Stomach (tissue), 4 donors: ENCODE data around the gene CBLB.

Experiments used
- EP300 ChIP-seq: sonication (generic); formaldehyde crosslinking; IDR thresholded peaks from one replicate; pipeline ENCODE4 v1.6.1; 2017; ENCODE audit warnings: antibody characterized with exemption
- POLR2A ChIP-seq, 4 donors: fragments of 450-650 bp; IDR thresholded peaks; one replicate each; pipeline ENCODE4 v1.6.1; 2016; ENCODE audit warnings: antibody characterized with exemption in 4 of 4, control low read depth in 2 of 4, mild to moderate bottlenecking in 1 of 4, moderate library complexity in 1 of 4
- POLR2AphosphoS5 ChIP-seq, 3 donors: sonication (generic); formaldehyde crosslinking; IDR thresholded peaks; one replicate each; pipeline ENCODE4 v1.6.1; 2016; ENCODE audit warnings: antibody characterized with exemption in 3 of 3
- TF ChIP-seq, protein P1 (sequence below), 7 experiments: fragments of 450-650 bp in 4 of 7; fragments of 200-600 bp in 3 of 7; sonication (generic) in 3 of 7; IDR thresholded peaks; one replicate each; pipeline ENCODE4 v1.5.1; 2016 to 2019; ENCODE audit warnings: antibody characterized with exemption in 7 of 7, control low read depth in 2 of 7, mild to moderate bottlenecking in 1 of 7

DNA sequence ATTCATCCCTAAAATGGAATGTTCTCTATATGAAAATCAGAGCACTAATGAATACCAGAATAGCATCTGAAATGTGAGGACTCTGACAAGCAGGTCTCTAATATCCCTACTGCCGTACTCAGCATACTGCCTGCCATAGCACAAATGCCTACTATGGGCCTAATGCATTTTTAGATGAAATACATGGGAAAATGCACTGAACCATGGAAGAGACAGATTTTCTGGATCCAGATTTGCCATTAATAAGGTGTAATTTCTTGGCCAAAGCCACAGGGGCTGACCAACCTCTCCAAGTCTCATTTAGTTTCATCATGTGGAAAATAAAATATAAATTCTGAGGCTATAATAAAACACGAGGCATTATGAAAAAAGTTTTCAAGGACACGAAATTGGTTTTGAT lies 123.8 kb downstream of the CBLB start:
- TF ChIP-seq, protein P1, sequence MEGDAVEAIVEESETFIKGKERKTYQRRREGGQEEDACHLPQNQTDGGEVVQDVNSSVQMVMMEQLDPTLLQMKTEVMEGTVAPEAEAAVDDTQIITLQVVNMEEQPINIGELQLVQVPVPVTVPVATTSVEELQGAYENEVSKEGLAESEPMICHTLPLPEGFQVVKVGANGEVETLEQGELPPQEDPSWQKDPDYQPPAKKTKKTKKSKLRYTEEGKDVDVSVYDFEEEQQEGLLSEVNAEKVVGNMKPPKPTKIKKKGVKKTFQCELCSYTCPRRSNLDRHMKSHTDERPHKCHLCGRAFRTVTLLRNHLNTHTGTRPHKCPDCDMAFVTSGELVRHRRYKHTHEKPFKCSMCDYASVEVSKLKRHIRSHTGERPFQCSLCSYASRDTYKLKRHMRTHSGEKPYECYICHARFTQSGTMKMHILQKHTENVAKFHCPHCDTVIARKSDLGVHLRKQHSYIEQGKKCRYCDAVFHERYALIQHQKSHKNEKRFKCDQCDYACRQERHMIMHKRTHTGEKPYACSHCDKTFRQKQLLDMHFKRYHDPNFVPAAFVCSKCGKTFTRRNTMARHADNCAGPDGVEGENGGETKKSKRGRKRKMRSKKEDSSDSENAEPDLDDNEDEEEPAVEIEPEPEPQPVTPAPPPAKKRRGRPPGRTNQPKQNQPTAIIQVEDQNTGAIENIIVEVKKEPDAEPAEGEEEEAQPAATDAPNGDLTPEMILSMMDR (IDR thresholded peaks at IDR 0.05), result no peak
- TF ChIP-seq EP300 (no peak), POLR2A (IDR thresholded peaks at IDR 0.05) (no peak), POLR2AphosphoS5 (IDR thresholded peaks at IDR 0.05) (no peak)
